IMR-90 (cell line): ENCODE measurements around the gene ABCF1. TPM values are rescaled to one million over a fixed set of nuclear protein-coding genes. Genes with fewer than 3 reads are reported as not detected.

Experiments
- ATAC-seq: fragments of 200-7000 bp; cut with Tn5 transposase; 2 replicates; pipeline ENCODE4 v1.9.1; 2020; ENCODE audit warnings: low read depth, mild to moderate bottlenecking, moderate library complexity
- BruUV-seq: library from RNA; stranded (reverse); fragments of 400-500 nt; replicated peaks from 2 replicates; lab custom pipeline; 2021; lab: Mats Ljungman, UMichigan
- CTCF ChIA-PET: fragments of 300-600 bp; formaldehyde crosslinking; extraction: SDS; loops from one replicate; lab custom pipeline; 2021; ENCODE audit warnings: antibody characterized with exemption; lab: Yijun Ruan, JAX
- POLR2A ChIA-PET: fragments of 300-600 bp; sonication (Branson Sonifier 250); formaldehyde crosslinking; loops from one replicate; lab custom pipeline; 2022; ENCODE audit warnings: antibody characterized with exemption; ENCODE audit not compliant: unreplicated experiment; lab: Charles Lee
- DNase-seq: peaks from one replicate; pipeline ENCODE4 v3.0.0; 2013
- H2AFZ ChIP-seq: replicated peaks from 2 replicates; pipeline ENCODE3; 2013; ENCODE audit warnings: low read length, mild to moderate bottlenecking; ENCODE audit not compliant: poor library complexity
- H2AK5ac ChIP-seq: 2 replicates; pipeline ENCODE4 v1.6.1; 2013; ENCODE audit warnings: low read depth, low read length, inconsistent platforms
- H2AK9ac ChIP-seq: replicated peaks from 2 replicates; pipeline ENCODE3; 2013; ENCODE audit warnings: mild to moderate bottlenecking, low read depth, low read length, moderate library complexity; ENCODE audit not compliant: poor library complexity
- H2BK120ac ChIP-seq: 2 replicates; pipeline ENCODE4 v1.6.1; 2013; ENCODE audit warnings: low read depth, low read length, inconsistent platforms
- H2BK15ac ChIP-seq: 3 replicates; pipeline ENCODE4 v1.6.1; 2013; ENCODE audit warnings: low read depth, low read length, inconsistent platforms
- H2BK20ac ChIP-seq: 2 replicates; pipeline ENCODE4 v1.6.1; 2013; ENCODE audit warnings: low read depth, mild to moderate bottlenecking, inconsistent platforms, low read length, moderate library complexity
- H2BK5ac ChIP-seq: 2 replicates; pipeline ENCODE4 v1.6.1; 2013; ENCODE audit warnings: mild to moderate bottlenecking, low read depth, low read length, inconsistent platforms; ENCODE audit not compliant: poor library complexity, severe bottlenecking
- H3K14ac ChIP-seq: replicated peaks from 2 replicates; pipeline ENCODE4 v1.6.1; 2013; ENCODE audit warnings: low read depth, low read length, inconsistent platforms
- H3K18ac ChIP-seq: 2 replicates; pipeline ENCODE4 v1.6.1; 2013; ENCODE audit warnings: low read depth, low read length, control low read depth
- H3K23ac ChIP-seq: 2 replicates; pipeline ENCODE4 v1.6.1; 2013; ENCODE audit warnings: low read depth, low read length, inconsistent platforms
- H3K27ac ChIP-seq: 2 replicates; pipeline ENCODE4 v1.5.1; 2013; ENCODE audit warnings: mild to moderate bottlenecking, control low read depth, low read length; ENCODE audit not compliant: insufficient read depth
- H3K27me3 ChIP-seq: 2 replicates; pipeline ENCODE4 v1.6.1; 2013; ENCODE audit warnings: low read length; ENCODE audit not compliant: control insufficient read depth, insufficient read depth
- H3K36me3 ChIP-seq: 2 replicates; pipeline ENCODE4 v1.6.1; 2013; ENCODE audit warnings: low read length, mixed read lengths; ENCODE audit not compliant: control insufficient read depth, insufficient read depth
- H3K4ac ChIP-seq: 2 replicates; pipeline ENCODE4 v1.6.1; 2013; ENCODE audit warnings: low read depth, low read length, inconsistent platforms
- H3K4me1 ChIP-seq: 2 replicates; pipeline ENCODE4 v1.6.1; 2013; ENCODE audit warnings: low read length, mixed read lengths; ENCODE audit not compliant: control insufficient read depth, insufficient read depth
- H3K4me2 ChIP-seq: 2 replicates; pipeline ENCODE4 v1.6.1; 2013; ENCODE audit warnings: low read depth, mild to moderate bottlenecking, control low read depth, low read length, moderate library complexity
- H3K4me3 ChIP-seq: 2 replicates; pipeline ENCODE4 v1.5.1; 2013; ENCODE audit warnings: low read depth, mild to moderate bottlenecking, control low read depth, low read length, moderate library complexity; ENCODE audit not compliant: insufficient read depth
- H3K56ac ChIP-seq: 2 replicates; pipeline ENCODE4 v1.6.1; 2013; ENCODE audit warnings: low read length, inconsistent platforms; ENCODE audit not compliant: insufficient read depth; ENCODE audit errors: extremely low read depth
- H3K79me1 ChIP-seq, 2 experiments: 2 replicates each; pipeline ENCODE4 v1.6.1; 2013; ENCODE audit warnings: low read length in 2 of 2, inconsistent platforms in 1 of 2, low read depth in 1 of 2
- H3K9ac ChIP-seq: 2 replicates; pipeline ENCODE4 v1.6.1; 2013; ENCODE audit warnings: low read depth, low read length, control low read depth
- H3K9me1 ChIP-seq: 2 replicates; pipeline ENCODE4 v1.6.1; 2013; ENCODE audit warnings: low read length, inconsistent platforms; ENCODE audit not compliant: insufficient read depth
- H3K9me3 ChIP-seq: 2 replicates; pipeline ENCODE4 v1.6.1; 2013; ENCODE audit warnings: low read length; ENCODE audit not compliant: control insufficient read depth, insufficient read depth
- H4K20me1 ChIP-seq: 2 replicates; pipeline ENCODE4 v1.6.1; 2013; ENCODE audit warnings: low read length, inconsistent platforms; ENCODE audit not compliant: insufficient read depth
- H4K5ac ChIP-seq: 2 replicates; pipeline ENCODE4 v1.6.1; 2013; ENCODE audit warnings: mild to moderate bottlenecking, low read depth, low read length, control low read depth
- H4K8ac ChIP-seq, 2 experiments: 2 replicates each; pipeline ENCODE4 v1.6.1; 2013; ENCODE audit warnings: low read depth in 2 of 2, low read length in 2 of 2, control low read depth in 1 of 2, inconsistent platforms in 1 of 2
- H4K91ac ChIP-seq: 2 replicates; pipeline ENCODE4 v1.6.1; 2013; ENCODE audit warnings: low read depth, low read length, inconsistent platforms; ENCODE audit not compliant: insufficient read depth
- BHLHE40 ChIP-seq: fragments of 150-350 bp; IDR thresholded peaks from 2 replicates; pipeline ENCODE4 v1.6.1; 2016; ENCODE audit warnings: mild to moderate bottlenecking, low read depth, low read length
- CEBPB ChIP-seq: IDR thresholded peaks from 2 replicates; pipeline ENCODE4 v1.6.1; 2012; ENCODE audit warnings: low read depth, low read length, improper control_type of control experiment
- CTCF ChIP-seq: conservative IDR thresholded peaks from 2 replicates; pipeline ENCODE4 v1.5.1; 2012; ENCODE audit warnings: mild to moderate bottlenecking, low read depth, low read length, improper control_type of control experiment
- FOS ChIP-seq: fragments of 150-350 bp; IDR thresholded peaks from 2 replicates; pipeline ENCODE4 v1.6.1; 2016; ENCODE audit warnings: low read depth, low read length
- MAZ ChIP-seq: IDR thresholded peaks from 2 replicates; pipeline ENCODE4 v1.6.1; 2012; ENCODE audit warnings: low read depth, mild to moderate bottlenecking, low read length, improper control_type of control experiment, moderate library complexity, borderline replicate concordance
- POLR2A ChIP-seq: IDR thresholded peaks from 2 replicates; pipeline ENCODE4 v1.6.1; 2012; ENCODE audit warnings: mild to moderate bottlenecking, low read depth, low read length
- RCOR1 ChIP-seq: IDR thresholded peaks from 2 replicates; pipeline ENCODE4 v1.6.1; 2012; ENCODE audit warnings: mild to moderate bottlenecking, low read length, improper control_type of control experiment; ENCODE audit not compliant: insufficient replicate concordance
- USF2 ChIP-seq: fragments of 150-350 bp; IDR thresholded peaks from 2 replicates; pipeline ENCODE4 v1.6.1; 2017; ENCODE audit warnings: mild to moderate bottlenecking, antibody characterized with exemption, low read length, low read depth
- WGBS, 2 experiments: methylation state at CpG; one replicate each; pipeline versions ENCODE4 v1.1.5 to v1.1.7; 2013; ENCODE audit warnings: missing lambda C conversion rate in 2 of 2; ENCODE audit not compliant: insufficient read length in 1 of 2; ENCODE audit errors: extremely low coverage in 2 of 2; 5-methylcytosine and 5-hydroxymethylcytosine counted together
- dilution Hi-C: fragments of 300-500 bp; cut with HindIII; formaldehyde crosslinking; loops from one replicate; pipeline ENCODE4 v1.14.3; 2018; ENCODE audit warnings: low sequenced_read_pairs; ENCODE audit not compliant: unreplicated experiment
- in situ Hi-C: fragments of 300-500 bp; cut with MboI; formaldehyde crosslinking; loops from 3 replicates; pipeline ENCODE4 v1.14.3; 2019; ENCODE audit warnings: low sequenced_read_pairs, inconsistent platforms, mixed read lengths
- intact Hi-C: fragments of 100-400 bp; cut with micrococcal nuclease; formaldehyde crosslinking; loops from 2 replicates; pipeline ENCODE4 v1.10.0; 2022
- polyA plus RNA-seq, 3 experiments: library from polyadenylated mRNA; depleted of rRNA; stranded (reverse); fragments of >200 nt; gene quantifications; 2 replicates each; pipeline ENCODE4 v1.2.3, GENCODE V29; 2012; ENCODE audit warnings: low replicate concordance in 1 of 3
- total RNA-seq: library from RNA; depleted of rRNA; stranded (reverse); fragments of >200 nt; gene quantifications from 2 replicates; pipeline ENCODE4 v1.2.3, GENCODE V29; 2012

The ABCF1 gene
- total and polyA plus RNA-seq, 2 of the 4 experiments (the other 2 are of a cell fraction), result 39.1 to 48.6 TPM

- 0 out of 2 replicates have a peak within 1 kb of the TSS, but pooled peaks have one; percentile 22 for H2BK20ac ChIP-seq
- H3K23ac ChIP-seq, result peak within 1 kb of the TSS; percentile 84
- peaks cover 25% of the 10 kb centered on the region for H3K36me3 ChIP-seq
- H3K9me1 ChIP-seq, result peaks cover 6% of the 10 kb centered on the region; the same call in 1 of the 2 replicates
- H3K27me3 ChIP-seq, result no peaks in the 10 kb centered on the region
- peak within 1 kb of the TSS; percentile 98 for H3K4ac ChIP-seq
- peak within 1 kb of the TSS; percentile 88 for H3K56ac ChIP-seq
- peak within 1 kb of the TSS; percentile 96 for H3K27ac ChIP-seq
- in situ Hi-C loops (no loop called here), dilution Hi-C loops (no loop called here), intact Hi-C loops (no loop called here)
- DNase-seq, result peak; percentile 85
- H3K9ac ChIP-seq, result peak within 1 kb of the TSS; percentile 97
- peak within 1 kb of the TSS; percentile 64; the same call in 1 of the 3 replicates for H2BK15ac ChIP-seq
- peaks cover 2% of the 10 kb centered on the region; the same call in 1 of the 2 replicates for H4K20me1 ChIP-seq
- peaks cover 2% of the 10 kb centered on the region for H3K4me1 ChIP-seq
- peak within 1 kb of the TSS; percentile 84 for H2BK120ac ChIP-seq
- peak within 1 kb of the TSS; percentile 97 for H2AFZ ChIP-seq
- no peaks in the 10 kb centered on the region for H3K9me3 ChIP-seq
- CTCF ChIA-PET, result interaction anchor here (1.7 kb wide), 1 partner anchor 11 kb away, joined by 8 read pairs; no protein-coding TSS in a partner anchor
- POLR2A ChIA-PET, result interaction anchor here (0.6 kb wide), 1 partner anchor 9 kb away, joined by 6 read pairs; no protein-coding TSS in a partner anchor
- peak within 1 kb of the TSS; percentile 88 for H2BK5ac ChIP-seq
- 0% methylated on average over 20 of the region's 71 CpGs; no CpG with 5 or more reads in 1 of the 2 experiments for WGBS, 2 experiments
- peak within 1 kb of the TSS; percentile 71 to 98 for H4K8ac ChIP-seq
- H3K4me3 ChIP-seq, result peak within 1 kb of the TSS; percentile 94
- H2AK5ac ChIP-seq, result peak within 1 kb of the TSS; percentile 87
- peak within 1 kb of the TSS; percentile 98 for H4K5ac ChIP-seq
- ATAC-seq, result peak; percentile 72
- peak within 1 kb of the TSS; percentile 79 for H3K18ac ChIP-seq
- no TSS peak for BruUV-seq
- peak within 1 kb of the TSS; percentile 95 for H3K14ac ChIP-seq
- peak within 1 kb of the TSS; percentile 96 for H3K4me2 ChIP-seq
- H3K79me1 ChIP-seq, result peaks cover 12 to 73% of the 10 kb centered on the region in 2 experiments
- H2AK9ac ChIP-seq, result peak within 1 kb of the TSS; percentile 98
- TF ChIP-seq FOS (0 out of 2 replicates have a peak, but pooled peaks have one; percentile 2), RCOR1 (no peak), BHLHE40 (peak; percentile 99), CTCF (no peak), MAZ (peak; percentile 83; the same call in 1 of the 2 replicates), USF2 (peak; percentile 41), CEBPB (peak; percentile 27; the same call in 1 of the 2 replicates), POLR2A (peak; percentile 83)
- H4K91ac ChIP-seq, result peak within 1 kb of the TSS; percentile 91
Observed at GRCh38 chr6:30556066-30556905, 15.0 kb upstream of the ABCF1 start, which contains the start of gene GNL1. Gene GNL1 (minus strand): TSS chr6:30556489. CDS start chr6:30556203, 286 bp downstream.
